Stimulated activated CD4-positive, alpha-beta T cell treated with anti-CD3 and anti-CD28 coated beads, Interleukin-15, amount 100 ng/mL, for 48 hours (primary cell): ENCODE data around the gene ITFG2.
"Not testable (repeated sequence)": the region's sequence is repeated elsewhere in the genome, so short reads cannot be mapped to it uniquely, and the experiment has no call there.

Experiments used
- DNase-seq, 2 donors: peaks; one replicate each; pipeline ENCODE4 v3.0.0-alpha.2; 2020; ENCODE audit warnings: low read depth in 2 of 2

Gene ITFG2

GRCh38 chr12:2862876-2863275 is 50.4 kb downstream of the ITFG2 start:
- no peak for DNase-seq

GRCh38 chr12:2863402-2863801 is 50.9 kb downstream of the ITFG2 start:
- not testable (repeated sequence) for DNase-seq

- no peak for DNase-seq
These were observed 51.7 kb downstream of the ITFG2 start for GRCh38 chr12:2864198-2864597.

GRCh38 chr12:2868986-2869632 is 56.6 kb downstream of the ITFG2 start:
- not testable (repeated sequence) for DNase-seq
